ENCODE results near the gene HOXB9.
A peak's percentile ranks its signal among the peaks of the same experiment; 100 is the strongest.

HOXB9 gene

DNA sequence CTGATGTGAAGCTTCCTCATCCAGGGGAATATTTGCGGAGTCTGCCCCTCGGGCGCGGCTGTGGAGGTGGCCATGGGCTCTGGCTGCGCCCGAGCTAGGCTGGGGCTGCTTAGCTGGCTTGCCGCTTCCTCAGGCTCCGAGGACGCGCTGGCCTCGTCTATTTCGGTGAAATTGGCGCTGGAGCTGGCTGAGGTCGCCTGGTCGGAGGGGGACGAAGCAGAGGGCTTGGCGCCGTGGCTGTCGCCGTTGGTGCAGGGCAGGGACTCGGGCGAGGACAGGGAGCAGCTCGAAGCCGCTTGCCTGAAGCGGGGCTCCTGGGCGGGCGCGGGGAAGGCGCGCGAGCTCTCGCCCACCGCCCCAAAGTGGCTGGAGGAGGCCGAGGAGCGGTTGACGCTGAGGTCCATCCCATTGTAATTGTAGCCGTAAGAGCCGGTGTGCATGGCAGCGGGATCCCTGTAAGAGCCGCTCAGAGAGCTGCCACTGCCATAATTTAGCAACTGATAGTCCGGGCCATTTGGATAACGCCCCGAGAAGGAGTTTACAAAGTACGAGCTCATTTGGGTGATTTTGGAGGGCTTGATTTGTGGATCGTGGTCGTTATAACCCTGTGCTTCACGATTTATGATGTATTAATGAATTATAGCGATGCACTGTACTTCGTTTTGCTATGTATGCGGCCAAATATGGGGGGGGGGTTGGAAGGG is 32.9 kb downstream of the HOXB9 start, which contains the start of gene HOXB5:
TSS of gene HOXB5 (minus strand) at position 654 of the 704 bp plus-strand sequence. CDS start at position 557, 97 bp downstream.
- H3K27ac ChIP-seq: no peak within 1 kb of the TSS
- peak within 1 kb of the TSS in 7 of 11 experiments; percentile 4 to 97 (median 38); a peak in 11 of 22 replicates for H3K4me2 ChIP-seq
- H3K4me1 ChIP-seq: peaks cover 0 to 8% (median 4%) of the 10 kb centered on the region in 10 experiments; a peak in 8 of 20 replicates
- peaks cover 98 to 100% (median 100%) of the 10 kb centered on the region in 11 experiments for H3K27me3 ChIP-seq
- no peak for TF ChIP-seq Cebpa-rat (IDR thresholded peaks at IDR 0.05)
- peaks cover 0 to 12% (median 9%) of the 10 kb centered on the region in 11 experiments; a peak in 13 of 22 replicates for H3K9me3 ChIP-seq (replicated peaks in 1 of 11)
- peaks cover 0 to 96% (median 87%) of the 10 kb centered on the region in 11 experiments; a peak in 18 of 22 replicates for H4K20me1 ChIP-seq
- no peak within 1 kb of the TSS for H3K9ac ChIP-seq
- no peaks in the 10 kb centered on the region for H3K36me3 ChIP-seq
- H3K4me3 ChIP-seq: peak within 1 kb of the TSS in 4 of 10 experiments; percentile 8 to 44 (median 40); a peak in 6 of 20 replicates

DNA sequence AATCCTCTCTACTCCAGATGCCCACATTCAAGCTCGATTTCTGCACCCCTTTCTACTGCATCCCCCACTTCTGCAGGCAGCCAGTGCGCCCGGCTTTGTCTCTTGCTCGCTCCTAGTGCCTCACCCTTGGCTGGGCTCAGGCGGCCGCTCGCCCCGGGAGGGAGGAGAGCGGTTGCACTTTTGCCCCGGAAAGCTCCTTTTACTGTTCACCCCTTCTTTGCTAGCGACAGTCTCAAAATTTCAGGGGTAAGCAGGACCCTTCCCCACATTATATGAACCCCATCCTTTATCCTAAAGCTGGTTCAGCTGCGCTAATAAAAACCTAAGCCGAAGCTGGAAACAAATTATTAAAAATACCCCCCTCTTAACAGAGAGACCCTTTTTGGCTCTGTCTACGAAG is 33.6 kb downstream of the HOXB9 start:
- peaks cover 0 to 5% (median 2%) of the 10 kb centered on the region in 11 experiments; a peak in 11 of 22 replicates for H3K9me3 ChIP-seq (replicated peaks in 1 of 11)
- no peak overlapping the region for H3K4me3 ChIP-seq
- H3K4me2 ChIP-seq: peak overlapping the region in 2 of 11 experiments; percentile 88 to 97; a peak in 3 of 22 replicates
- H3K27me3 ChIP-seq: peaks cover 98 to 100% (median 100%) of the 10 kb centered on the region in 11 experiments
- no peak overlapping the region for H3K9ac ChIP-seq
- H3K27ac ChIP-seq: no peak overlapping the region
- peaks cover 2 to 15% (median 8%) of the 10 kb centered on the region in 10 experiments; a peak in 16 of 20 replicates for H3K4me1 ChIP-seq
- no peak for TF ChIP-seq Cebpa-rat (IDR thresholded peaks at IDR 0.05)
- H4K20me1 ChIP-seq: peaks cover 0 to 96% (median 88%) of the 10 kb centered on the region in 11 experiments; a peak in 19 of 22 replicates
- no peaks in the 10 kb centered on the region for H3K36me3 ChIP-seq

GRCh38 chr17:48592057-48592514 is 34.1 kb downstream of the HOXB9 start:
- Histone ChIP-seq H3K27ac (no peak overlapping the region), H3K36me3 (no peaks in the 10 kb centered on the region), H3K9ac (no peak overlapping the region), H3K4me2 (no peak overlapping the region), H3K9me3 (replicated peaks in 1 of 11) (no peaks in the 10 kb centered on the region), H3K27me3 (peaks cover 98 to 100% (median 100%) of the 10 kb centered on the region in 11 experiments), H3K4me3 (no peak overlapping the region), H3K4me1 (peaks cover 5 to 20% (median 12%) of the 10 kb centered on the region in 10 experiments; a peak in 16 of 20 replicates), H4K20me1 (peaks cover 0 to 96% (median 87%) of the 10 kb centered on the region in 11 experiments; a peak in 19 of 22 replicates)
- no peak for TF ChIP-seq Cebpa-rat (IDR thresholded peaks at IDR 0.05)

DNA sequence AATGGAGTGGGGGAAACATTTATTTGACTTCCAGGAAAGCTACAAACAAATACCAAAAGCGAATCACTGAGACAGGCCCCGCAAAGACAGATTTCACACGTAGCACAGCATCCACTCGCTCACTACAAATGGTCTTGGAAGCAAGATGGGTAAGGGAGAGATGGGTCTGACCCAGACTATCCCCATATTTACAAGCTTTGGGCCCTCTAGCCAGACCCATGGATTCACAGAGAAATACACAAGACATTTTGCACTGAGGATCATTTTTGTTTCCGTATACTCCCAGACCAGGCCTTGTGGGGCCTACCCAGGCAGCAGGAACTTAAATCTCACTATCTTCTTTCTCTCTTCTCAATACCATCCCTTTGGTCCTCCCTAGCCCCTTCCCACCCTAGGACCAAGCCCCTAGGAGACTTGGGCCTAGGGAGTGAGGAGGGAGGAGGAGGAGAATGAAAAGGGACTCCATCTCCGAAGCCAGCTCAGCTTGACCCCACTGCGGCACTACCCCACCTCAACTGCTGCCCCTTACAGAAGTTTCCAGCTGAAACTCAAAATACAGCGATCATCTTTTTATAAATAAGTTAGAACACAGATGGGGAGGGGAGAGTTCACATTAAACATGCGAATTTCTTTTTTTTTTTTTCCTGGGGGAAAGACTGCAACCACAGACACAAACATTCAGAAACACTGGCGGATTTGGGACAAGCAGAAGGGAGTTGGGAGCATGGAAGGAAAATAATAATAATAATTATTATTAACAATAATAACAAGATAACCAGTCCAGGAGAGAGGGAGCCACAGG is 34.7 kb downstream of the HOXB9 start:
- no peaks in the 10 kb centered on the region for H3K9me3 ChIP-seq (replicated peaks in 1 of 11)
- H3K27me3 ChIP-seq: peaks cover 98 to 100% (median 100%) of the 10 kb centered on the region in 11 experiments
- peaks cover 0 to 96% (median 87%) of the 10 kb centered on the region in 11 experiments; a peak in 19 of 22 replicates for H4K20me1 ChIP-seq
- no peak overlapping the region for H3K4me2 ChIP-seq
- no peak overlapping the region for H3K27ac ChIP-seq
- no peak overlapping the region for H3K4me3 ChIP-seq
- H3K4me1 ChIP-seq: peaks cover 5 to 26% (median 14%) of the 10 kb centered on the region in 10 experiments; a peak in 17 of 20 replicates
- H3K9ac ChIP-seq: no peak overlapping the region
- H3K36me3 ChIP-seq: no peaks in the 10 kb centered on the region
- no peak for TF ChIP-seq Cebpa-rat (IDR thresholded peaks at IDR 0.05)

GRCh38 chr17:48590607-48591161 is 35.5 kb downstream of the HOXB9 start:
- Histone ChIP-seq H3K4me2 (no peak overlapping the region), H3K9me3 (replicated peaks in 1 of 11) (no peaks in the 10 kb centered on the region), H3K4me3 (no peak overlapping the region), H4K20me1 (peaks cover 0 to 96% (median 89%) of the 10 kb centered on the region in 11 experiments; a peak in 19 of 22 replicates), H3K27me3 (peaks cover 98 to 100% (median 100%) of the 10 kb centered on the region in 11 experiments), H3K36me3 (no peaks in the 10 kb centered on the region), H3K9ac (no peak overlapping the region), H3K27ac (no peak overlapping the region), H3K4me1 (peaks cover 9 to 34% (median 20%) of the 10 kb centered on the region in 10 experiments; a peak in 18 of 20 replicates)
- TF ChIP-seq Cebpa-rat (IDR thresholded peaks at IDR 0.05): no peak

- no peak within 1 kb of the TSS for H3K9ac ChIP-seq
- peaks cover 98 to 100% (median 100%) of the 10 kb centered on the region in 11 experiments for H3K27me3 ChIP-seq
- H3K27ac ChIP-seq: no peak within 1 kb of the TSS
Measured at GRCh38 chr17:48589831-48590606, 36.1 kb downstream of the HOXB9 start, which contains the start of gene HOXB3. TSS of gene HOXB3 (minus strand) at chr17:48590241. CDS start at chr17:48552474, 37,767 bp downstream.

DNA sequence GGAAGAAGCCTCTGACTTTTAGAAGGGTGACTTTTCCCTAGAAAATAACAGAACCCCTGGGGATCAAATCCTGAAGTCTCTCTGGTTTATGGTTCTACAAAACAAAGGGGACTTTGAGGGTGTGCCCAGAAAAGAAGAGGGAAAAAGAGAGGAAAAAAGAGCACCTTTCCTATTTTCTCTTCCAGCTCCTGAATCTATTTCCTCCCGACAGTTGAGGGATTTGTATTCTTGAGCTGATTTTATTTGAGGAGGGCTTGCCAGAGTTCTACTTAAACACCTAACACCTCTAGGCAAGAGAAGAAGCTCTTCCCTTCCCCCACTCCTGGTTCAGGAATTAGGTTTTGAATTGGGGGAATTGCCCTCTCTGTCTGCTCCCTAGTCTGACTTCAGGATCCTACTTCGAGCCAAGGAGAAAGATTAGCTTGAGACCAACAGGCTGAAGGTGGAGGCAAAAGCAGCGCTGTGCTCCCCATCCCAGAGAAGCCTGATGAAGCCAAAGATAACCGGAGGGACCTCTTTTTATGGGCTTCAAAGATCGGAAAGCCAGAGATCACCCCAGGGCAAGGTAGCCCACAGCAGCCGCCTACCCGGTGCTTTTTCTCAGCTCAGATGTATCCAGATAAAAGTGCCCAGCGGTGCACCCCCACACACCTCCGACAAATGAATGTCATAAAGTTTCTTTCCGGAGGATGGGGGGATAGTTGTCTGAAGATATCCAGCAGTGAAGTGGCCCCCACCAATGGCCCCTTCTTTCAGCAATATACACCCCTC is 36.9 kb downstream of the HOXB9 start:
- Histone ChIP-seq H3K27me3 (peaks cover 97 to 100% (median 100%) of the 10 kb centered on the region in 11 experiments), H3K4me1 (peaks cover 11 to 38% (median 22%) of the 10 kb centered on the region in 10 experiments; a peak in 18 of 20 replicates), H3K27ac (no peak overlapping the region), H4K20me1 (peaks cover 0 to 92% (median 84%) of the 10 kb centered on the region in 11 experiments; a peak in 19 of 22 replicates), H3K36me3 (no peaks in the 10 kb centered on the region), H3K4me2 (no peak overlapping the region), H3K4me3 (no peak overlapping the region), H3K9ac (no peak overlapping the region), H3K9me3 (replicated peaks in 1 of 11) (no peaks in the 10 kb centered on the region)
- TF ChIP-seq Cebpa-rat (IDR thresholded peaks at IDR 0.05): no peak

More at GRCh38 chr17:48589831-48590606, 36.1 kb downstream of the HOXB9 start, which contains the start of gene HOXB3:
- Histone ChIP-seq H3K4me1 (peaks cover 11 to 37% (median 22%) of the 10 kb centered on the region in 10 experiments; a peak in 18 of 20 replicates), H3K4me2 (peak within 1 kb of the TSS in 1 of 11 experiments; percentile 11; a peak in 1 of 22 replicates), H3K36me3 (no peaks in the 10 kb centered on the region), H3K4me3 (no peak within 1 kb of the TSS), H4K20me1 (peaks cover 0 to 95% (median 89%) of the 10 kb centered on the region in 11 experiments; a peak in 19 of 22 replicates), H3K9me3 (replicated peaks in 1 of 11) (no peaks in the 10 kb centered on the region)
- no peak for TF ChIP-seq Cebpa-rat (IDR thresholded peaks at IDR 0.05)
